Naive thymus-derived CD4-positive, alpha-beta T cell (primary cell): ENCODE data around the gene TEDDM1. TPM values are rescaled to one million over a fixed set of nuclear protein-coding genes. Genes with fewer than 3 reads are reported as not detected.

Experiments used
- ATAC-seq: fragments of 150-1000 bp; cut with Tn5 transposase; 2 replicates; pipeline ENCODE4 v1.10.0; 2021; ENCODE audit warnings: mild to moderate bottlenecking, moderate library complexity
- CTCF ChIA-PET: fragments of 350-600 bp; sonication (Branson Sonifier 250); formaldehyde crosslinking; loops from one replicate; lab custom pipeline; 2021; ENCODE audit warnings: antibody characterized with exemption; lab: Charles Lee
- POLR2A ChIA-PET: fragments of 350-600 bp; sonication (Branson Sonifier 250); formaldehyde crosslinking; loops from one replicate; lab custom pipeline; 2021; ENCODE audit warnings: antibody characterized with exemption, inconsistent platforms; lab: Charles Lee
- DNase-seq, 9 donors: peaks; one replicate each; pipeline versions ENCODE4 v3.0.0 to v3.0.0-alpha.2; 2020 to 2022; ENCODE audit warnings: mixed read lengths in 1 of 9
- H3K27ac ChIP-seq: one replicate; pipeline ENCODE4 v1.7.0; 2013; ENCODE audit warnings: mild to moderate bottlenecking, low read depth, low read length, moderate library complexity
- H3K27me3 ChIP-seq, 2 donors: one replicate each; pipeline ENCODE4 v1.7.0; 2013; ENCODE audit warnings: low read length in 2 of 2, mild to moderate bottlenecking in 2 of 2, moderate library complexity in 2 of 2; ENCODE audit not compliant: control insufficient read depth in 2 of 2, insufficient read depth in 2 of 2
- H3K36me3 ChIP-seq, 3 experiments: 1 replicate in 2 of 3; 2 replicates in 1 of 3; pipeline ENCODE4 v1.7.0; 2013; ENCODE audit warnings: low read length in 3 of 3, mild to moderate bottlenecking in 3 of 3, moderate library complexity in 1 of 3; ENCODE audit not compliant: insufficient read depth in 3 of 3, control insufficient read depth in 2 of 3
- H3K4me1 ChIP-seq, 2 donors: one replicate each; pipeline ENCODE4 v1.7.0; 2013; ENCODE audit warnings: low read length in 2 of 2, mild to moderate bottlenecking in 2 of 2, moderate library complexity in 1 of 2; ENCODE audit not compliant: control insufficient read depth in 2 of 2, insufficient read depth in 2 of 2
- H3K4me3 ChIP-seq: 2 replicates; pipeline ENCODE4 v1.7.0; 2013; ENCODE audit warnings: mild to moderate bottlenecking, low read length
- H3K9me3 ChIP-seq, 3 experiments: 1 replicate in 2 of 3; 2 replicates in 1 of 3; pipeline ENCODE4 v1.7.0; 2013; ENCODE audit warnings: low read length in 3 of 3; ENCODE audit not compliant: control insufficient read depth in 2 of 3
- H3K27ac Mint-ChIP-seq, 9 donors: one replicate each; pipeline ENCODE4 v1.8.0; 2020 to 2022; ENCODE audit warnings: mixed read lengths in 9 of 9, mild to moderate bottlenecking in 8 of 9, moderate library complexity in 5 of 9, inconsistent platforms in 2 of 9
- H3K27me3 Mint-ChIP-seq, 5 donors: one replicate each; pipeline ENCODE4 v1.8.0; 2021 to 2022; ENCODE audit warnings: mixed read lengths in 5 of 5, mild to moderate bottlenecking in 1 of 5
- H3K36me3 Mint-ChIP-seq, 5 donors: one replicate each; pipeline ENCODE4 v1.8.0; 2020 to 2022; ENCODE audit warnings: mixed read lengths in 5 of 5, mild to moderate bottlenecking in 3 of 5, inconsistent platforms in 1 of 5
- H3K4me1 Mint-ChIP-seq, 7 donors: one replicate each; pipeline ENCODE4 v1.8.0; 2020 to 2022; ENCODE audit warnings: mixed read lengths in 7 of 7, mild to moderate bottlenecking in 3 of 7, inconsistent platforms in 1 of 7
- H3K4me3 Mint-ChIP-seq, 10 donors: one replicate each; pipeline ENCODE4 v1.8.0; 2020 to 2022; ENCODE audit warnings: mild to moderate bottlenecking in 10 of 10, mixed read lengths in 10 of 10, moderate library complexity in 6 of 10, inconsistent platforms in 2 of 10
- H3K9me3 Mint-ChIP-seq, 11 donors: one replicate each; pipeline ENCODE4 v1.8.0; 2020 to 2022; ENCODE audit warnings: mixed read lengths in 11 of 11, mild to moderate bottlenecking in 4 of 11, inconsistent platforms in 1 of 11, moderate library complexity in 1 of 11
- intact Hi-C, 2 donors: fragments of 100-400 bp; cut with micrococcal nuclease; formaldehyde crosslinking; loops; one replicate each; pipeline ENCODE4 v1.15.1; 2023
- polyA plus RNA-seq, 2 donors: library from polyadenylated mRNA; unstranded; fragments of 300-500 nt; fragmentation: Illumina TruSeq; gene quantifications; one replicate each; pipeline ENCODE4 v1.2.3, GENCODE V29; 2021
- total RNA-seq, 6 experiments: library from RNA in 5 of 6; stranded (reverse) in 5 of 6; gene quantifications; 1 replicate in 5 of 6; 2 replicates in 1 of 6; pipeline ENCODE4 v1.2.3 and lab custom pipeline; 2021 to 2026

Gene TEDDM1
- total and polyA plus RNA-seq, 7 experiments from 2014 or later: 0.07 TPM; not detected in 5

DNA sequence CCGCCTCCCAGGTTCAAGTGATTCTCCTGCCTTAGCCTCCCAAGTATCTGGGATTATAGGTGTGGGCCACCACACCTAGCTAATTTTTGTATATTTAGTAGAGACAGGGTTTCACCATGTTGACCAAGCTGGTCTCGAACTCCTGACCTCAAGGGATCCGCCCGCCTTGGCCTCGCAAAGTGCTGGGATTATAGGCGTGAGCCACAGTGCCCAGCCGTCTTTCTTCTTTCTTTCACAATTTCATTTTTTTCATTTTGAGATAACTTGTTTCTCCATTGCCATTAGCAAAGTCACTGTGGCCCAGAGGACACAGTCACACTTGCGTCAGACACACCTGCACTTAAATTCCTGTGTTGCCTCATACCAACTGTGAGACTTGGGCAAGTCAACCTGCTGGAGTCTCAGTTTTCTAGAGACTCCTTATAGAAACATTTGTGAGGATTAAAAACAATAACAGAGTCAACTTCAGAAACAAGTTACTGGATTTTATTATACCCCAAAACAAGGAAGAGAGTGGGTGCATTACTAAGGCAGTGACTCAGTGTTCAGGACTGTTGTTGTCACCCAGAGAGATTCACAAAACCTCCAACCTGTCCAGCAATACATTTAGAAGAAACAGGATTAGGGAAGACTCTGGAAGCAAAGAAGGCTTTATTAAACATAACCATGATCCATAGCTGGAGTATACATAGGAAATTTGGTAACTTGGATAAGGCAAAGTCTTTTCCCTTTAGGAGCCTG lies 2.6 kb downstream of the TEDDM1 start:
- ATAC-seq (no peak), DNase-seq (no peak)
- Histone ChIP-seq H3K4me1 (no peaks in the 10 kb centered on the region), H3K27ac (no peak overlapping the region), H3K4me3 (no peak overlapping the region), H3K27me3 (no peaks in the 10 kb centered on the region), H3K36me3 (no peaks in the 10 kb centered on the region), H3K9me3 (no peaks in the 10 kb centered on the region)
- H3K36me3 Mint-ChIP-seq: peaks cover 0 to 4% (median 0%) of the 10 kb centered on the region in 5 donors
- intact Hi-C loops: loop anchor here in 1 of 2 donors (2.0 to 10.0 kb wide), 2 partner anchors 33 to 913 kb away; partner anchors contain the start of gene CACNA1E
- no peak overlapping the region for H3K4me3 Mint-ChIP-seq
- H3K9me3 Mint-ChIP-seq: no peaks in the 10 kb centered on the region
- POLR2A ChIA-PET: no interaction called here
- peaks cover 0 to 28% (median 0%) of the 10 kb centered on the region in 5 donors for H3K27me3 Mint-ChIP-seq
- CTCF ChIA-PET: interaction anchor here (0.7 to 12.1 kb wide), 4 partner anchors 193 to 314 kb away, joined by 3 to 230 read pairs (median 103); no protein-coding TSS in a partner anchor
- peaks cover 5 to 12% (median 7%) of the 10 kb centered on the region in 7 donors for H3K4me1 Mint-ChIP-seq
- H3K27ac Mint-ChIP-seq: no peak overlapping the region

DNA sequence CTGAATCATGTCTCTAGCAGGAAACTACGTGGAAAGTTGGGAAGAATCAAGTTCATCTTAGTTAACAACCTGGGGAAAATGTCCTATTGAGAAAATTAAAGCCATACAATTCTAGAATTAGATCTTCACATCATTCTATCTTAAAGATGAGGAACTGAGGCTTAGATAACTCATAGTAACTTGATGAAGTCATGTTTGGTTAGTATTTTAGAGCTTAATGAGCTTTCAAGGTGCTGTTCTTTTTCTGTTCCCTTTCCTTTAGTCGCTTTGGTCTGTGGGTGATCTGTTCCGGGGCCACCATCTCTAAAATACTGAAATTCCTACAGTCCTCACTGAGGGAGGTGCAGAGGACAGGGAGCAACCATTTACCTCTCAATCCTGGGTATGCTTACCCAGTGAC lies 4.6 kb downstream of the TEDDM1 start:
- peak overlapping the region in 1 of 9 donors; percentile 25 for H3K27ac Mint-ChIP-seq
- no peaks in the 10 kb centered on the region for H3K27me3 ChIP-seq
- H3K4me1 Mint-ChIP-seq: peaks cover 6 to 16% (median 12%) of the 10 kb centered on the region in 7 donors
- H3K9me3 ChIP-seq: no peaks in the 10 kb centered on the region
- peaks cover 0 to 29% (median 0%) of the 10 kb centered on the region in 5 donors for H3K27me3 Mint-ChIP-seq
- ATAC-seq (no peak), DNase-seq (no peak)
- intact Hi-C loops: loop anchor here (1.0 to 10.0 kb wide), 6 partner anchors 35 to 917 kb away; partner anchors contain the start of gene CACNA1E (in 1 of the 2)
- no peak overlapping the region for H3K4me3 Mint-ChIP-seq
- H3K9me3 Mint-ChIP-seq: peaks cover 0 to 2% (median 0%) of the 10 kb centered on the region in 11 donors
- H3K4me1 ChIP-seq: peaks cover 0 to 4% of the 10 kb centered on the region in 2 donors
- no peak overlapping the region for H3K27ac ChIP-seq
- H3K36me3 ChIP-seq: no peaks in the 10 kb centered on the region
- ChIA-PET POLR2A (interaction anchor here (0.7 to 2.9 kb wide), 4 partner anchors 252 to 979 kb away, joined by 3 to 16 read pairs (median 12); no protein-coding TSS in a partner anchor), CTCF (interaction anchor here (0.5 to 12.1 kb wide), 9 partner anchors 9 to 312 kb away, joined by 3 to 230 read pairs (median 3); no protein-coding TSS in a partner anchor)
- H3K4me3 ChIP-seq: no peak overlapping the region
- H3K36me3 Mint-ChIP-seq: peaks cover 0 to 9% (median 0%) of the 10 kb centered on the region in 5 donors

DNA sequence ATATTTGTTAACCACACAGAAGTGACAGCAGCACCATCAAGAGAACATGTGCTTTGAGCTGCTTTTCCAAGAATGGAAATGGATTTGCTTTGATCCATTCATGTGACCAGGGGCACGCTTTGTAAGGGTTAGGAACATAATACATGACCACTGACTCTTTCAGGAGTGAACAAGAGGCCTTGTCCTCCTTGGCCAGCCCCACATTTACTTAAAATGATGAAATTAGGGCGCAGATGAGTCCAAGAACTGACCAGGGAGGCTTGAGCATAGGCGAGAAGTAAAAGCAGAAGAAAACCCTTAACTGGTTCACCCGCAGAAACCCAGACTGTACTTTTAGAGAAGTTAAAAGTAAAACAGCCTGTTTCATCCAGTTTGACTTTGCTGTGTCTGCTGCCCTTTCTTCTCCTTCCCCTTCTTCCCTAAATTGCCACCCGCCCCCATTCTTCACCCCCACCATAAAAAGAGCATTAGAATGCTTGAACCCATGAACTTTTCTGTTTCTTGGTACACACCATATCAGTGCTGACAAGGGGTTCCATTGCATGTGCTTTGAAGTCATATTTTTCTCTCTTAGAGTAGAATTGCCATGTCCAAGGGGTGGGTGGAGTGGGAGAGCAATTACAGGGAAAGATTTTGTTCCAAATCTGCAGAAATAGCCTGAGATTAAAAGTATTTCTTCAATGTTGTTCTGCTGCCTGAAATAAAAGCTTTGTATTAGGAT lies 6.3 kb downstream of the TEDDM1 start:
- Mint-ChIP-seq H3K27ac (no peak overlapping the region), H3K4me3 (no peak overlapping the region), H3K4me1 (peaks cover 15 to 29% (median 25%) of the 10 kb centered on the region in 7 donors), H3K9me3 (peaks cover 0 to 2% (median 0%) of the 10 kb centered on the region in 11 donors), H3K36me3 (peaks cover 0 to 19% (median 0%) of the 10 kb centered on the region in 5 donors), H3K27me3 (peaks cover 0 to 34% (median 0%) of the 10 kb centered on the region in 5 donors)
- Histone ChIP-seq H3K27me3 (no peaks in the 10 kb centered on the region), H3K27ac (no peak overlapping the region), H3K36me3 (no peaks in the 10 kb centered on the region), H3K4me3 (no peak overlapping the region), H3K9me3 (no peaks in the 10 kb centered on the region), H3K4me1 (peaks cover 8 to 10% of the 10 kb centered on the region in 2 donors)
- ATAC-seq: no peak
- CTCF ChIA-PET: interaction anchor here (0.7 to 12.1 kb wide), 3 partner anchors 251 to 900 kb away, joined by 5 to 230 read pairs (median 202); no protein-coding TSS in a partner anchor
- DNase-seq: no peak
- intact Hi-C loops: loop anchor here (5.0 to 10.0 kb wide), 7 partner anchors 37 to 1078 kb away; partner anchors contain the start of genes RGS16 (in 2 of the 2), RNASEL (in 2 of the 2), CACNA1E (in 1 of the 2) and NPL (in 1 of the 2)
- POLR2A ChIA-PET: interaction anchor here (0.6 to 2.9 kb wide), 2 partner anchors 306 to 310 kb away, joined by 3 to 11 read pairs; no protein-coding TSS in a partner anchor

DNA sequence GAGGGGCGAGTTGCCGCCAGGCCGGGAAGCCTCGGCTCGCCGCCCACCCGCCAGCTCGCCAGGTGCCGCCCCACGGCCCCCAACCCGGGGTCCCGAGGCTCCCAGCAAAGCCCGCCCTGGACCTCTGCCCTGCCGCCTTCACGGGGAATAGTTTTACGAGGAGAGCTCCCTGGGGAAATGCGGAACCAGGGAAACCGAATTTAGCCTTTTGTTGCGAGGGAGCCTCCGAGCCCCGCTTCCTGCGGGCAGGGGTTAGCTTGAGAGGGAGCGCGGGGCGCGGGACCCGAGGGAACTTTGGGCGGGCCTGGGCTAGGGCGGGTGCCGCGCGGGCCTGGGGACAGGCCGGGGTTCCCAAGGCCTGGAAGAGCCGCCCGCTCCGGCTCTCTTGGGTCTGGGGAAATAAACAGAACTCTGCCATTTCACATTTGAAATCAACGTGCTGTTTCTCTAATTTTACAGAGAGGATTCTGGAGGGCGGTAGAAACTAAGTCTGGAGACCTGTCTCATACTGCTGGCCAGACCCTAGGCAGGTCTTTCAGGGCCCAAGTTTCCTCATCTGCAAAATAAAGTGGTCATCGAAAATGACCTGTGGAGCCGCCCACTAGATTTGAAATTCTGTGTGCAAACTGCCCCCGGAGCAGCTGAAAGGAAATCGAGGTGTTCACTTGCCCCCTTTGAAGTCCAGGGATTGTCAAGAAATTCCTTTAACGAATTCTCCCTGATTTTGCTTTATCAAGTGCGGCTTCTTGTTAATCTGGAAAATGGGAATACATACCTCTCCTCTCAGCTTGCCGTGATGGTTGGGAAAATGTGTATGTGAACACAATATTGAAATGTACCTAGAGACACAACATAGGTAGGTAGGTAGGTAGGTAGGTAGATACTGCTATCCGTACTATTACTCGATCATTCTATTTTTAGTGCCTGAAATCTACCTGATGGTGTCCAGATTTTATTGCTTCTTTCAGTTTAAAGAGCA lies 8.1 kb downstream of the TEDDM1 start:
- peak overlapping the region; percentile 63 to 98 (median 94) for H3K4me3 Mint-ChIP-seq
- ATAC-seq: peak; percentile 14

DNA sequence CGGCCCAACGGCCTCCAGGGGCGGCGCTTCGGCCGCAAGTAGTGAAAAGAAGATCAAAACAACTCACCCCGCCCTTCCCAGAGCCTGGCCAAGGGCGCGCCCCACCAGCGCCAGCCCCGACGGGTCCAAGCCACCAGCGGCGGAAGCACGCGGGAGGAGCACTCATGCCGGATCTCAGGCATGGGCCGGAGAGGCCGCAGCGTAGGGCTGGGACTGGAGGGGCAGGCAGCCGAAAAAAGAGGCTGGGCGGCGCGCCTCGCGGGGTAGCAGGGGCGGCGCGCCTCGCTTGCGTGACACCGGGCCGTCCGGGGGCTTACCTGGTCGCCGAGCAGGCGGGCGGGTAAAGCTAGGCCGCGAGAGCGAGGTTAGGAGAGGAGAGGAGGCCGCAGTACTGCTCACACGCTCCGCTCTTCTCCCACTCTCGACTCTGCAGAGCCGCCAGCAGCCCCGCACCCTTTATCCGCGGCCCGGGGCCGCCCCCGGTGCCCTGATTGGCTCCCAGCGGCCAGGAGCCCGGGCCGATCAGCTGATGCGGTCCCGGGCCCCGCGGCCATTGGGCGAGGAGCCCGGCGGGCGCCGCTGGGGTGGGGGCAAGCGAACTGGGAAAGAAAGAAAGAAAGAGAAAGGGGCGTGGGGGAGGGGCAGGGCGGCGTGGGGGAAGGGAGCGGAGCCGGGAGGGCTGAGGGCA lies 9.0 kb downstream of the TEDDM1 start, which contains the start of gene GLUL:
TSS of gene GLUL (minus strand) at position 429 of the 688 bp plus-strand sequence. CDS start 3,053 bp downstream, outside the sequence.
- Mint-ChIP-seq H3K27me3 (peaks cover 0 to 25% (median 0%) of the 10 kb centered on the region in 5 donors), H3K27ac (peak within 1 kb of the TSS; percentile 82 to 97 (median 89)), H3K4me3 (peak within 1 kb of the TSS; percentile 87 to 98 (median 94)), H3K4me1 (peaks cover 17 to 45% (median 29%) of the 10 kb centered on the region in 7 donors), H3K36me3 (peaks cover under 1 to 42% (median 10%) of the 10 kb centered on the region in 5 donors), H3K9me3 (peaks cover 0 to 2% (median 0%) of the 10 kb centered on the region in 11 donors)
- H3K36me3 ChIP-seq: peaks cover 0 to 16% (median 0%) of the 10 kb centered on the region in 3 experiments
- H3K4me1 ChIP-seq: peaks cover 10 to 14% of the 10 kb centered on the region in 2 donors
- ChIA-PET POLR2A (interaction anchor here (0.7 to 1.9 kb wide), 3 partner anchors 303 to 345 kb away, joined by 3 to 14 read pairs (median 5); no protein-coding TSS in a partner anchor), CTCF (interaction anchor here (0.7 to 12.1 kb wide), 3 partner anchors 29 to 308 kb away, joined by 3 to 230 read pairs (median 202); no protein-coding TSS in a partner anchor)
- DNase-seq (peak; percentile 46 to 83 (median 63)), ATAC-seq (peak; percentile 87)
- peak within 1 kb of the TSS; percentile 73 for H3K4me3 ChIP-seq
- H3K9me3 ChIP-seq: no peaks in the 10 kb centered on the region
- H3K27me3 ChIP-seq: no peaks in the 10 kb centered on the region
- intact Hi-C loops: loop anchor here (1.0 to 10.0 kb wide), 14 partner anchors 34 to 1759 kb away; partner anchors contain the start of genes NPL (in 2 of the 2), RGS16 (in 2 of the 2), RNASEL (in 2 of the 2) and CACNA1E (in 1 of the 2)
- peak within 1 kb of the TSS; percentile 64 for H3K27ac ChIP-seq

More for the DNA sequence above, 8.1 kb downstream of the TEDDM1 start:
- ChIA-PET CTCF (interaction anchor here (0.7 to 12.1 kb wide), 3 partner anchors 30 to 309 kb away, joined by 3 to 230 read pairs (median 202); no protein-coding TSS in a partner anchor), POLR2A (interaction anchor here (0.7 to 1.9 kb wide), 3 partner anchors 304 to 346 kb away, joined by 3 to 14 read pairs (median 5); no protein-coding TSS in a partner anchor)
- Mint-ChIP-seq H3K36me3 (peaks cover 0 to 34% (median 4%) of the 10 kb centered on the region in 5 donors), H3K4me1 (peaks cover 22 to 44% (median 34%) of the 10 kb centered on the region in 7 donors), H3K9me3 (peaks cover 0 to 2% (median 0%) of the 10 kb centered on the region in 11 donors), H3K27ac (peak overlapping the region; percentile 22 to 82 (median 73)), H3K27me3 (peaks cover 0 to 30% (median 0%) of the 10 kb centered on the region in 5 donors)
- peaks cover 10 to 14% of the 10 kb centered on the region in 2 donors for H3K4me1 ChIP-seq
- H3K36me3 ChIP-seq: peaks cover 0 to 8% (median 0%) of the 10 kb centered on the region in 3 experiments
- H3K27me3 ChIP-seq: no peaks in the 10 kb centered on the region
- H3K9me3 ChIP-seq: no peaks in the 10 kb centered on the region
- intact Hi-C loops: loop anchor here (1.0 to 10.0 kb wide), 8 partner anchors 35 to 1080 kb away; partner anchors contain the start of genes RGS16 (in 2 of the 2), RNASEL (in 2 of the 2), CACNA1E (in 1 of the 2) and NPL (in 1 of the 2)
- DNase-seq: peak in 6 of 9 donors; percentile 13 to 36 (median 27)
- H3K4me3 ChIP-seq: peak overlapping the region; percentile 73
- H3K27ac ChIP-seq: peak overlapping the region; percentile 64
